ENCODE data around the gene C1orf159.

DNA sequence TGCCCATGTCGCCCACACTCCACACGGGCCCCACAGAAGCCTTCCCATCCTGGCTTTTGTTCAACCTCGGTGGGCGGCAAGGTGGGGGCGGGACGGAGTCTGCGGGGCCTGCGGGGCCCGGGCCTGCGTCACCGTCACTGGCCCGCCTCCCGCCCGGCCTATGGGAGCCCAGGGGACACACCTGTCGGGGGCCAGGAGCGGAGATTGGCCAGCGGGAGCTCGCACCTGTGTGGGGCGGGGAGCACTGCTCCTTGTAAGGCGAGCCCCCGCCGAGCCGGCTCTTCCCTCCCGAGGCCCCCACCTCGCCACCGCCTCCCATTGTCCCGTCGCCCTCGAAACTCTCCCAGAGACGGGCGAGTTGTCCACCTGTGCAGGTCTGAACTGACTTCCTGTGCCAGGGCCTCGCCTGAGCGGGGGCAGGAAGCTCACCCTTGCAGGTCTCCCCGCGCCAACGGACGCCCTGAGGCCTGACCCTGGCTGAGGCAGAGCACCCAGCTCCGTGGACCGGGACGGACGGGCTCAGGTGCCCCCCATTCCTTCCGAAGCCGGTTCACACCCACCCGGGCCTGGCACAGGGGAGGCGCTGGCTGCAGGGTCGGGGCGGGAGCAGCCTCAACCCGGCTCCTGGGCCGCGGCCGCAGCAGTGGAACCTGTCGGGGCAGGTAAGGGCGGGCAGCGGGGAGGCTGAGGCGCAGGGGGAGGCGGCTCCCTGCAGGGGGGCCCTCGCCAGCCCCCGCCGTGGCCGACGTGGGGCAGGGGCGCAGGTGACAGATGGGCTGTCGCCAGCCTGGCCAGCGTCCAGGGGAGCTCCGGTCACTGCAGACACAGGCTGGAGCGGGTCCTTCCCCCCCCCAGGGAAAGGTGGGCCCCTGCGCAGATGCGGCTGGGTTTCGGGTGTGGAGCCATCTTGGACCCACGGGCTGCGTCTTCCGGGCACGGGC is 47.0 kb upstream of the C1orf159 start:
- TF ChIP-seq, protein P1, sequence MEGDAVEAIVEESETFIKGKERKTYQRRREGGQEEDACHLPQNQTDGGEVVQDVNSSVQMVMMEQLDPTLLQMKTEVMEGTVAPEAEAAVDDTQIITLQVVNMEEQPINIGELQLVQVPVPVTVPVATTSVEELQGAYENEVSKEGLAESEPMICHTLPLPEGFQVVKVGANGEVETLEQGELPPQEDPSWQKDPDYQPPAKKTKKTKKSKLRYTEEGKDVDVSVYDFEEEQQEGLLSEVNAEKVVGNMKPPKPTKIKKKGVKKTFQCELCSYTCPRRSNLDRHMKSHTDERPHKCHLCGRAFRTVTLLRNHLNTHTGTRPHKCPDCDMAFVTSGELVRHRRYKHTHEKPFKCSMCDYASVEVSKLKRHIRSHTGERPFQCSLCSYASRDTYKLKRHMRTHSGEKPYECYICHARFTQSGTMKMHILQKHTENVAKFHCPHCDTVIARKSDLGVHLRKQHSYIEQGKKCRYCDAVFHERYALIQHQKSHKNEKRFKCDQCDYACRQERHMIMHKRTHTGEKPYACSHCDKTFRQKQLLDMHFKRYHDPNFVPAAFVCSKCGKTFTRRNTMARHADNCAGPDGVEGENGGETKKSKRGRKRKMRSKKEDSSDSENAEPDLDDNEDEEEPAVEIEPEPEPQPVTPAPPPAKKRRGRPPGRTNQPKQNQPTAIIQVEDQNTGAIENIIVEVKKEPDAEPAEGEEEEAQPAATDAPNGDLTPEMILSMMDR (IDR thresholded peaks at IDR 0.05), result no peak
- TF ChIP-seq POLR2A (IDR thresholded peaks at IDR 0.05), result peak in 3 of 4 donors; percentile 17 to 80 (median 45)

All from esophagus squamous epithelium (tissue), 4 donors.